Measurements from ENCODE around the gene STK40. TPM values are rescaled to one million over a fixed set of nuclear protein-coding genes. Genes with fewer than 3 reads are reported as not detected.
A peak's percentile ranks its signal among the peaks of the same experiment; 100 is the strongest.

STK40 gene
- total and polyA plus RNA-seq, 9 donors: 22.9 to 104 (median 67.6) TPM

DNA sequence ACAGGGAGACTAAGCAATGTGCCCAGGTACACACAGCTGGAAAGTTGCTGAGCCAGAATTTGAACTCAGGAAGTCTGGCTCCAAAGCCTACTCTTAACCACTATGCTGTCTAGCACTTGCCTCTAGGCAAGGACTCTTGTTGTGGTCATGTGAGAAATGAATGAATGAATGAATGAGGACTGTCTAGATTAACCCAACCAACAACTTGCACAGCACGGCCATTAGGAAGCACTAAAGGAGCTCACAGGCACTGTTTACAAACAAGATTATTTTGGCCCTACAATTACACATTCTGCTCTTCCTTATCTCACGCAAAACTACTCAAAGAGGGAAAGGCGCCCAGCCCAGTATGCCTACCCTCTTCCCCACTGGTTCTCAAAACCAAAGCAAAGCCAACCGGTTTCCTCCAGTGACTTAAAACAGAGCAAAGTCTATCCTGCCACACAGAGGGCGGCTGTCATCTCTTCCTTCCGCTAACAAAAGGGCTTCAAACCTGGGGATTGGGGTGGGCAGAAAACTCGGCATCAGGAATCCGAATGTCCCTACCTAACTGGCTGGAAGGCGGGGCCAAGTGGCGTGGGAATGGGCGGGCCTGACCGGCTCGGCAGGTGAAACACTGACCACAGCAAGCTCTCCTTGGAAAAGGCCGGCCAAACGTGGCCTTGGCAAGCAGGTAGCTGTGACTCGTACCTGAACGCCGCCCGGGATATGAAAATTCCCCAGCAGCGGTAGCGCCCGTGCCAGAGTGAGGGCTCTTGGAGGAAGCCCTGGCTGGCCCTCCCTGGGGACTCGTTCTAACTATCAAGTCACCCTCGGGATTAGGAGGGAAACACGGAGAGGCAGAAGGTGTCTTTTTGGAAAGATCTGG lies 948 bp downstream of the STK40 start:
- WGBS, 3 donors: 1 to 2% (median 1%) methylated on average over 25 of the region's 25 CpGs
- Histone ChIP-seq H3K4me3 (peak overlapping the region; percentile 98), H3K27ac (peak overlapping the region; percentile 25 to 80), H3K9me3 (no peaks in the 10 kb centered on the region), H3K4me1 (ENCODE audit: insufficient read depth) (peaks cover 26% of the 10 kb centered on the region), H3K27me3 (no peaks in the 10 kb centered on the region), H3K36me3 (no peaks in the 10 kb centered on the region)
- no peak for TF ChIP-seq EP300 (IDR thresholded peaks at IDR 0.05)
- TF ChIP-seq, protein P1, sequence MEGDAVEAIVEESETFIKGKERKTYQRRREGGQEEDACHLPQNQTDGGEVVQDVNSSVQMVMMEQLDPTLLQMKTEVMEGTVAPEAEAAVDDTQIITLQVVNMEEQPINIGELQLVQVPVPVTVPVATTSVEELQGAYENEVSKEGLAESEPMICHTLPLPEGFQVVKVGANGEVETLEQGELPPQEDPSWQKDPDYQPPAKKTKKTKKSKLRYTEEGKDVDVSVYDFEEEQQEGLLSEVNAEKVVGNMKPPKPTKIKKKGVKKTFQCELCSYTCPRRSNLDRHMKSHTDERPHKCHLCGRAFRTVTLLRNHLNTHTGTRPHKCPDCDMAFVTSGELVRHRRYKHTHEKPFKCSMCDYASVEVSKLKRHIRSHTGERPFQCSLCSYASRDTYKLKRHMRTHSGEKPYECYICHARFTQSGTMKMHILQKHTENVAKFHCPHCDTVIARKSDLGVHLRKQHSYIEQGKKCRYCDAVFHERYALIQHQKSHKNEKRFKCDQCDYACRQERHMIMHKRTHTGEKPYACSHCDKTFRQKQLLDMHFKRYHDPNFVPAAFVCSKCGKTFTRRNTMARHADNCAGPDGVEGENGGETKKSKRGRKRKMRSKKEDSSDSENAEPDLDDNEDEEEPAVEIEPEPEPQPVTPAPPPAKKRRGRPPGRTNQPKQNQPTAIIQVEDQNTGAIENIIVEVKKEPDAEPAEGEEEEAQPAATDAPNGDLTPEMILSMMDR (IDR thresholded peaks at IDR 0.05): no peak
- intact Hi-C loops (cut with DNase I): loop anchor here in 2 of 4 donors (5.0 kb wide), 1 partner anchor 62 kb away; the partner anchor contains the start of gene EVA1B (in 2 of the 2)
- peak; percentile 55 to 75 (median 69) for DNase-seq

DNA sequence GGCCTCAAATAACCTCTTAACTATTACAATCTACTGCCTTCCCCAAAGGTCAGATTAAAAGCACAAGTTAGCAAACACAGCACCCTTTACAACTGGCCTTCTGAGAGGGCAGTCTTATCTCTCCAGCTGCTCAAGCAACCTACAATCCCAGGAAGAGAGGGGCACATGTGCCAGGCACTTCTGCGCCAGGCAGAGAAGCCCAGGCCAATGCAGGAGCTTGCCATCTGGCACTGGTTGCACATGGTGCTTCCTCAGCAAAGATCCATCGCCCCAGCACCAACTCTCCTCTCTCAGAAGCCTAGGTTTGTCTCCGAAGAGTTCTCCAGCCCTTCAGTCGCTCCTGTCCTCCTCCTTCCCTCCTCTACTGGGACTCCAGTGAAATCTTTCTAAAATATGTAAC lies 2.5 kb downstream of the STK40 start:
- 73 to 89% (median 83%) methylated on average over 4 of the region's 4 CpGs for WGBS, 3 donors
- H3K4me1 ChIP-seq (ENCODE audit: insufficient read depth): peaks cover 32% of the 10 kb centered on the region
- peak in 1 of 5 donors; percentile 35 for DNase-seq

DNA sequence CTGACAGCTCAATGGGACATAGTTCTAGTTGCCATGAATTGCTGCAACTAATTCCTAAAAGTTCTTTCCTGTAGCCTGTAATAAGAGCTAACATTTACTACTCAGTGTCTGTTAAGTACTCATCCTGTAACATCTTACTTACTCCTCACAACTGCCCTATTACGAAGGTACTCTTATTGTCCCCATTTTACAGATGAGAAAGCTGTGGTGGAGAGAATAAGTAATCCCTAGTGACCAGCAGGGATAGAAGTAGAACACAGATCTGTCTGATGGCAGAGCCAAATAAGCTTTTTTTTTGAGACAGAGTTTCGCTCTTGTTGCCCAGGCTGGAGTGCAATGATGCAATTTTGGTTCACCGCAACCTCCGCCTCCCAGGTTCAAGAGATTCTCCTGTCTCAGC lies 3.1 kb downstream of the STK40 start:
- Histone ChIP-seq H3K4me1 (ENCODE audit: insufficient read depth) (peaks cover 32% of the 10 kb centered on the region), H3K36me3 (no peaks in the 10 kb centered on the region), H3K4me3 (no peak overlapping the region), H3K27me3 (no peaks in the 10 kb centered on the region), H3K9me3 (no peaks in the 10 kb centered on the region), H3K27ac (peak overlapping the region in 1 of 2 donors; percentile 95)
- DNase-seq: peak in 1 of 5 donors; percentile 18
- intact Hi-C loops (cut with DNase I): loop anchor here in 1 of 4 donors (5.0 kb wide), 1 partner anchor 60 kb away; the partner anchor contains the start of gene EVA1B
- TF ChIP-seq POLR2A (IDR thresholded peaks at IDR 0.05) (no peak), EP300 (IDR thresholded peaks at IDR 0.05) (no peak)
- TF ChIP-seq, protein P1 (IDR thresholded peaks at IDR 0.05): no peak
- WGBS, 3 donors: 92 to 96% (median 96%) methylated on average over 4 of the region's 4 CpGs

More for the DNA sequence above, 2.5 kb downstream of the STK40 start:
- no peaks in the 10 kb centered on the region for H3K9me3 ChIP-seq
- H3K27me3 ChIP-seq: no peaks in the 10 kb centered on the region
- TF ChIP-seq, protein P1 (IDR thresholded peaks at IDR 0.05): no peak
- no peak for TF ChIP-seq EP300 (IDR thresholded peaks at IDR 0.05)
- no peak for TF ChIP-seq POLR2A (IDR thresholded peaks at IDR 0.05)
- no peaks in the 10 kb centered on the region for H3K36me3 ChIP-seq
- peak overlapping the region in 1 of 2 donors; percentile 49 for H3K27ac ChIP-seq
- intact Hi-C loops (cut with DNase I): loop anchor here in 1 of 4 donors (5.0 kb wide), 1 partner anchor 61 kb away; the partner anchor contains the start of gene EVA1B
- H3K4me3 ChIP-seq: no peak overlapping the region

DNA sequence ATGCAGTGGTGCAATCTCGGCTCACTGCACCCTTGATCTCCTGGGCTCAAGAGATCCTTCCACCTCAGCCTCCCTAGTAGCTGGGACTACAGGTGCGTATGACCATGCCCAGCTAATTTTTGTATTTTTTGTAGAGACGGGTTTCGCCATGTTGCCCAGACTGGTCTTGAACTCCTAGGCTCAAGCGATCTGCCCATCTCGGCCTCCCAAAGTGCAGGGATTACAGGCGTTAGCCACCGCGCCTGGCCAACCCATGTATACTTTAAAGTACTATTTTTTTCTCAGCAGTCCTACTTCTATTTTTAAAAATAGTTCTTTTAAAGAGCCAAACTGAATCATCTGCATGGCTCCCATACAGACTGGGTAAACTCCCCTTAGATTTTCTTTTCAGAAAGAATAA lies 3.5 kb downstream of the STK40 start:
- WGBS, 3 donors: 91 to 96% (median 91%) methylated on average over 9 of the region's 9 CpGs
- Histone ChIP-seq H3K36me3 (no peaks in the 10 kb centered on the region), H3K4me1 (ENCODE audit: insufficient read depth) (peaks cover 34% of the 10 kb centered on the region), H3K27me3 (no peaks in the 10 kb centered on the region), H3K9me3 (no peaks in the 10 kb centered on the region), H3K4me3 (no peak overlapping the region), H3K27ac (peak overlapping the region in 1 of 2 donors; percentile 95)
- peak in 1 of 5 donors; percentile 13 for DNase-seq
- intact Hi-C loops (cut with DNase I): loop anchor here in 1 of 4 donors (5.0 kb wide), 1 partner anchor 60 kb away; the partner anchor contains the start of gene EVA1B
- TF ChIP-seq, protein P1 (IDR thresholded peaks at IDR 0.05): no peak
- TF ChIP-seq POLR2A (IDR thresholded peaks at IDR 0.05) (no peak), EP300 (IDR thresholded peaks at IDR 0.05) (no peak)
